K562 (cell line): ENCODE measurements around the gene SLC7A11. TPM values are rescaled to one million over a fixed set of nuclear protein-coding genes. Genes with fewer than 3 reads are reported as not detected.

Experiments
- ATAC-seq: fragments of 200-7000 bp; cut with Tn5 transposase; 3 replicates; pipeline ENCODE4 v1.9.1; 2020; ENCODE audit warnings: moderate library complexity
- BruUV-seq: library from RNA; stranded (reverse); fragments of 400-500 nt; replicated peaks from 2 replicates; lab custom pipeline; 2021; lab: Mats Ljungman, UMichigan
- CTCF ChIA-PET: fragments of 300-600 bp; formaldehyde crosslinking; extraction: SDS; loops from one replicate; lab custom pipeline; 2021; ENCODE audit warnings: low intra/inter-chr PET ratio; lab: Yijun Ruan, JAX
- POLR2A ChIA-PET: fragments of 300-600, 350-650 bp; sonication (Branson Sonifier 250); formaldehyde crosslinking; extraction: SDS; loops from one replicate; lab custom pipeline; 2021; ENCODE audit warnings: antibody characterized with exemption, inconsistent platforms; lab: Yijun Ruan, JAX
- DNase-seq, 4 experiments: peaks; one replicate each; pipeline versions ENCODE4 v3.0.0 to v3.0.0-alpha.2; 2011 to 2018; ENCODE audit warnings: low spot score in 3 of 4, mixed read lengths in 3 of 4; ENCODE audit errors: extremely low read depth in 1 of 4
- FAIRE-seq: peaks from 2 replicates; lab custom pipeline; 2011; peaks lifted over from hg19 to GRCh38; lab: Jason Lieb, UNC
- H2AFZ ChIP-seq: 2 replicates; pipeline ENCODE4 v1.6.0; 2011; ENCODE audit warnings: low read depth, low read length, control low read depth, inconsistent platforms
- H3K27ac ChIP-seq: fragments of 200-600 bp; 3 replicates; pipeline ENCODE4 v1.8.0; 2011; ENCODE audit warnings: low read depth, mild to moderate bottlenecking, control low read depth, inconsistent platforms, low read length, moderate library complexity, mixed read lengths; ENCODE audit errors: extremely low read depth
- H3K27me3 ChIP-seq, 2 experiments: fragments of 300-600 bp in 1 of 2; 2 replicates in 1 of 2; 3 replicates in 1 of 2; pipeline versions ENCODE4 v1.6.0 to v1.8.0; 2011; ENCODE audit warnings: inconsistent platforms in 2 of 2, low read length in 2 of 2, mild to moderate bottlenecking in 1 of 2, mixed read lengths in 1 of 2, moderate library complexity in 1 of 2; ENCODE audit not compliant: control insufficient read depth in 2 of 2, insufficient read depth in 2 of 2
- H3K36me3 ChIP-seq: fragments of 300-600 bp; 3 replicates; pipeline ENCODE4 v1.8.0; 2011; ENCODE audit warnings: mild to moderate bottlenecking, low read length, inconsistent platforms; ENCODE audit not compliant: control insufficient read depth, insufficient read depth
- H3K4me1 ChIP-seq, 2 experiments: fragments of 200-600 bp in 1 of 2; replicated peaks in 1 of 2; 2 replicates in 1 of 2; 3 replicates in 1 of 2; pipeline versions ENCODE4 v1.5.1 to v1.8.0; 2011; ENCODE audit warnings: inconsistent platforms in 2 of 2, low read length in 2 of 2, mild to moderate bottlenecking in 1 of 2, mixed read lengths in 1 of 2, moderate library complexity in 1 of 2; ENCODE audit not compliant: control insufficient read depth in 2 of 2, insufficient read depth in 2 of 2
- H3K4me2 ChIP-seq: 2 replicates; pipeline ENCODE4 v1.6.1; 2011; ENCODE audit warnings: low read length, control low read depth, inconsistent platforms, mixed read lengths; ENCODE audit not compliant: insufficient read depth
- H3K4me3 ChIP-seq: fragments of 200-600 bp; sonication (generic), shearing (Covaris generic); 2 replicates; pipeline ENCODE4 v1.5.1; 2016; ENCODE audit warnings: control low read depth, inconsistent platforms
- H3K79me2 ChIP-seq: fragments of 200-600 bp; 3 replicates; pipeline ENCODE4 v1.8.0; 2011; ENCODE audit warnings: low read length, inconsistent platforms; ENCODE audit not compliant: control insufficient read depth, insufficient read depth
- H3K9ac ChIP-seq, 2 experiments: 2 replicates each; pipeline versions ENCODE4 v1.6.0 to v1.6.1; 2011; ENCODE audit warnings: low read depth in 2 of 2, low read length in 2 of 2, control low read depth in 1 of 2, inconsistent platforms in 1 of 2, mild to moderate bottlenecking in 1 of 2, mixed read lengths in 1 of 2; ENCODE audit not compliant: insufficient read depth in 1 of 2
- H3K9me1 ChIP-seq: one replicate; pipeline ENCODE4 v1.6.0; 2011; ENCODE audit warnings: inconsistent platforms, mild to moderate bottlenecking, low read length, moderate library complexity; ENCODE audit not compliant: control insufficient read depth, insufficient read depth
- H3K9me3 ChIP-seq: replicated peaks from 2 replicates; pipeline ENCODE4 v1.5.1; 2011; ENCODE audit warnings: low read depth, low read length, inconsistent platforms; ENCODE audit not compliant: control insufficient read depth, insufficient read depth
- H4K20me1 ChIP-seq: replicated peaks from 2 replicates; pipeline ENCODE4 v1.6.1; 2011; ENCODE audit warnings: low read length, inconsistent platforms, mixed read lengths; ENCODE audit not compliant: control insufficient read depth, insufficient read depth
- DDX20 ChIP-seq: fragments of 450-650 bp; IDR thresholded peaks from 2 replicates; pipeline ENCODE4 v1.6.1; 2016; ENCODE audit warnings: missing genetic modification characterization, low read depth, mild to moderate bottlenecking, missing compliant biosample characterization, moderate library complexity
- NFATC3 ChIP-seq: fragments of 450-650 bp; IDR thresholded peaks from 2 replicates; pipeline ENCODE4 v1.6.1; 2017; ENCODE audit warnings: mild to moderate bottlenecking
- NFE2L1 ChIP-seq: fragments of 450-650 bp; IDR thresholded peaks from 2 replicates; pipeline ENCODE4 v1.6.1; 2016; ENCODE audit warnings: missing genetic modification characterization, low read depth, mild to moderate bottlenecking, missing compliant biosample characterization, moderate library complexity, borderline replicate concordance
- NR4A1 ChIP-seq, 2 experiments: fragments of 250-450 bp in 1 of 2; fragments of 450-650 bp in 1 of 2; sonication (Bioruptor Pico) in 1 of 2; IDR thresholded peaks; 2 replicates each; pipeline versions ENCODE4 v1.4.0 to v1.6.1; 2016 to 2020; ENCODE audit warnings: mild to moderate bottlenecking in 2 of 2, missing compliant biosample characterization in 1 of 2, missing genetic modification characterization in 1 of 2, moderate library complexity in 1 of 2
- POLR2B ChIP-seq: fragments of 450-650 bp; IDR thresholded peaks from 2 replicates; pipeline ENCODE4 v1.6.1; 2018; ENCODE audit warnings: low read depth; ENCODE audit not compliant: partially characterized antibody
- SMAD2 ChIP-seq: fragments of 150-350 bp; IDR thresholded peaks from 2 replicates; pipeline ENCODE4 v1.6.1; 2014; ENCODE audit warnings: low read depth, mild to moderate bottlenecking, low read length
- SUPT5H ChIP-seq: fragments of 450-650 bp; IDR thresholded peaks from 2 replicates; pipeline ENCODE4 v1.6.1; 2016
- THRA ChIP-seq: fragments of 450-650 bp; IDR thresholded peaks from 2 replicates; pipeline ENCODE4 v1.6.1; 2017; ENCODE audit warnings: mild to moderate bottlenecking, moderate library complexity
- THRAP3 ChIP-seq: fragments of 450-650 bp; IDR thresholded peaks from 2 replicates; pipeline ENCODE4 v1.6.1; 2016; ENCODE audit warnings: mild to moderate bottlenecking, inconsistent platforms, borderline replicate concordance
- USF1 ChIP-seq: sonication (generic); formaldehyde crosslinking; IDR thresholded peaks from 2 replicates; pipeline ENCODE4 v1.9.0; 2022; ENCODE audit warnings: mild to moderate bottlenecking, missing genetic modification reagents
- YBX1 ChIP-seq: fragments of 450-650 bp; IDR thresholded peaks from 2 replicates; pipeline ENCODE4 v1.7.1; 2016; ENCODE audit warnings: mild to moderate bottlenecking
- ZNF445 ChIP-seq: fragments of 250-450 bp; sonication (Bioruptor Pico); IDR thresholded peaks from 2 replicates; pipeline ENCODE4 v1.4.0; 2020; ENCODE audit warnings: low read depth, mild to moderate bottlenecking, moderate library complexity
- ZNF717 ChIP-seq: fragments of 250-450 bp; sonication (Bioruptor Pico); IDR thresholded peaks from 2 replicates; pipeline ENCODE4 v1.5.0; 2021
- WGBS: fragments of 100-300 bp; shearing (Covaris generic); methylation state at CpG from one replicate; pipeline ENCODE4 v1.1.6; 2016; ENCODE audit warnings: low coverage, mixed read lengths; ENCODE audit not compliant: insufficient coverage; ENCODE audit errors: missing lambda C conversion rate; 5-methylcytosine and 5-hydroxymethylcytosine counted together
- in situ Hi-C: fragments of 300-500 bp; cut with MboI; formaldehyde crosslinking; loops from 4 replicates; pipeline ENCODE4 v1.15.0; 2018; ENCODE audit warnings: inconsistent platforms, mixed read lengths
- intact Hi-C: fragments of 100-400 bp; cut with micrococcal nuclease; formaldehyde crosslinking; loops from 2 replicates; pipeline ENCODE4 v1.14.2; 2022
- polyA plus RNA-seq, 8 experiments: library from polyadenylated mRNA; depleted of rRNA in 4 of 8; stranded (reverse) in 5 of 8; unstranded in 3 of 8; fragments of >200 nt; fragmentation: Nextera tagmentation in 2 of 8; fragmentation: Illumina TruSeq in 1 of 8; extraction: Ambion mirVana in 2 of 8; extraction: Trizol in 1 of 8; gene quantifications; 2 replicates each; pipeline versions ENCODE4 v1.2.1 to v1.2.3, GENCODE V29; 2011 to 2014; ENCODE audit warnings: inconsistent platforms in 1 of 8, missing spikeins in 1 of 8
- total RNA-seq, 7 experiments: library from RNA; depleted of rRNA in 6 of 7; stranded (reverse); fragments of >200 nt in 6 of 7; fragmentation: Illumina TruSeq in 2 of 7; extraction: Trizol in 2 of 7; gene quantifications; 2 replicates each; pipeline versions ENCODE4 v1.2.1 to v1.2.3, GENCODE V29; 2011 to 2021; ENCODE audit warnings: low replicate concordance in 1 of 7
- TF ChIP-seq, protein P1 (sequence below): fragments of 250-450 bp; sonication (Bioruptor Pico); IDR thresholded peaks from 2 replicates; pipeline ENCODE4 v1.6.1; 2021; ENCODE audit warnings: mild to moderate bottlenecking
- TF ChIP-seq, protein P2 (sequence below): sonication (generic); formaldehyde crosslinking; IDR thresholded peaks from 2 replicates; pipeline ENCODE4 v1.8.0; 2022; ENCODE audit warnings: missing genetic modification reagents, mild to moderate bottlenecking, borderline replicate concordance
- TF ChIP-seq, protein P3 (sequence below): fragments of 250-450 bp; sonication (Bioruptor Pico); IDR thresholded peaks from 2 replicates; pipeline ENCODE4 v1.8.0; 2022; ENCODE audit warnings: moderate library complexity, mild to moderate bottlenecking, inconsistent platforms
- TF ChIP-seq, protein P4 (sequence below): fragments of 450-650 bp; formaldehyde crosslinking; IDR thresholded peaks from 2 replicates; pipeline ENCODE4 v1.4.0; 2020; ENCODE audit warnings: mild to moderate bottlenecking, moderate library complexity

SLC7A11 gene
- total and polyA plus RNA-seq, 9 of the 15 experiments (the other 6 are each of a cell fraction or from before 2014, with no cell fraction given): 4.5 to 26.1 (median 13.5) TPM

- TF ChIP-seq, protein P1, sequence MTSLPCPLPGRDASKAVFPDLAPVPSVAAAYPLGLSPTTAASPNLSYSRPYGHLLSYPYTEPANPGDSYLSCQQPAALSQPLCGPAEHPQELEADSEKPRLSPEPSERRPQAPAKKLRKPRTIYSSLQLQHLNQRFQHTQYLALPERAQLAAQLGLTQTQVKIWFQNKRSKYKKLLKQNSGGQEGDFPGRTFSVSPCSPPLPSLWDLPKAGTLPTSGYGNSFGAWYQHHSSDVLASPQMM (CRISPR knock-in tag): no peak
- TF ChIP-seq SMAD2 (no peak), NFATC3 (no peak), THRA (no peak)
Observed at GRCh38 chr4:138164208-138164607, 77.9 kb downstream of the SLC7A11 start (continued).

GRCh38 chr4:138163171-138163570 is 79.0 kb downstream of the SLC7A11 start:
- Histone ChIP-seq H3K4me3 (no peak overlapping the region), H3K36me3 (no peaks in the 10 kb centered on the region; the same call in 1 of the 3 replicates), H3K4me2 (no peak overlapping the region), H3K9me3 (no peaks in the 10 kb centered on the region), H3K4me1 (no peaks in the 10 kb centered on the region), H2AFZ (no peak overlapping the region), H3K79me2 (no peaks in the 10 kb centered on the region), H3K9me1 (no peaks in the 10 kb centered on the region), H3K27me3 (no peaks in the 10 kb centered on the region), H3K27ac (no peak overlapping the region), H4K20me1 (no peaks in the 10 kb centered on the region), H3K9ac (no peak overlapping the region)
- intact Hi-C loops: no loop called here
- ATAC-seq (no peak), DNase-seq (no peak), FAIRE-seq (no peak)
- CTCF ChIA-PET: interaction anchor here (0.6 kb wide), 1 partner anchor 319 kb away, joined by 3 read pairs; no protein-coding TSS in a partner anchor
- POLR2A ChIA-PET: interaction anchor here (1.6 kb wide), 1 partner anchor 30 kb away, joined by 3 read pairs; no protein-coding TSS in a partner anchor
- in situ Hi-C loops: no loop called here
- 90% methylated on average over 2 of the region's 2 CpGs for WGBS
- BruUV-seq: no TSS peak
- TF ChIP-seq, protein P2, sequence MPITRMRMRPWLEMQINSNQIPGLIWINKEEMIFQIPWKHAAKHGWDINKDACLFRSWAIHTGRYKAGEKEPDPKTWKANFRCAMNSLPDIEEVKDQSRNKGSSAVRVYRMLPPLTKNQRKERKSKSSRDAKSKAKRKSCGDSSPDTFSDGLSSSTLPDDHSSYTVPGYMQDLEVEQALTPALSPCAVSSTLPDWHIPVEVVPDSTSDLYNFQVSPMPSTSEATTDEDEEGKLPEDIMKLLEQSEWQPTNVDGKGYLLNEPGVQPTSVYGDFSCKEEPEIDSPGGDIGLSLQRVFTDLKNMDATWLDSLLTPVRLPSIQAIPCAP: no peak
- TF ChIP-seq POLR2B (peak; percentile 47), ZNF445 (no peak), NR4A1 (CRISPR knock-in tag; IDR thresholded peaks at IDR 0.05) (no peak), NR4A1 (tag; IDR thresholded peaks at IDR 0.05) (no peak), DDX20 (no peak), NFE2L1 (no peak), THRAP3 (no peak), ZNF717 (CRISPR knock-in tag) (no peak), YBX1 (no peak), USF1 (CRISPR knock-in tag) (no peak), SUPT5H (0 out of 2 replicates have a peak, but pooled peaks have one; percentile 38)
- TF ChIP-seq, protein P3, sequence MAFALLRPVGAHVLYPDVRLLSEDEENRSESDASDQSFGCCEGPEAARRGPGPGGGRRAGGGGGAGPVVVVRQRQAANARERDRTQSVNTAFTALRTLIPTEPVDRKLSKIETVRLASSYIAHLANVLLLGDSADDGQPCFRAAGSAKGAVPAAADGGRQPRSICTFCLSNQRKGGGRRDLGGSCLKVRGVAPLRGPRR (CRISPR knock-in tag): no peak
- TF ChIP-seq, protein P4, sequence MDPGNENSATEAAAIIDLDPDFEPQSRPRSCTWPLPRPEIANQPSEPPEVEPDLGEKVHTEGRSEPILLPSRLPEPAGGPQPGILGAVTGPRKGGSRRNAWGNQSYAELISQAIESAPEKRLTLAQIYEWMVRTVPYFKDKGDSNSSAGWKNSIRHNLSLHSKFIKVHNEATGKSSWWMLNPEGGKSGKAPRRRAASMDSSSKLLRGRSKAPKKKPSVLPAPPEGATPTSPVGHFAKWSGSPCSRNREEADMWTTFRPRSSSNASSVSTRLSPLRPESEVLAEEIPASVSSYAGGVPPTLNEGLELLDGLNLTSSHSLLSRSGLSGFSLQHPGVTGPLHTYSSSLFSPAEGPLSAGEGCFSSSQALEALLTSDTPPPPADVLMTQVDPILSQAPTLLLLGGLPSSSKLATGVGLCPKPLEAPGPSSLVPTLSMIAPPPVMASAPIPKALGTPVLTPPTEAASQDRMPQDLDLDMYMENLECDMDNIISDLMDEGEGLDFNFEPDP: no peak
